Fibroblast of lung (primary cell): ENCODE data around the gene CTNNA1.

Experiments used
- CTCF ChIP-seq, 2 donors: IDR thresholded peaks in 1 of 2; conservative IDR thresholded peaks in 1 of 2; 1 replicate in 1 of 2; 2 replicates in 1 of 2; pipeline ENCODE4 v1.5.1; 2011 to 2012; ENCODE audit warnings: low read length in 2 of 2, control low read depth in 1 of 2, inconsistent platforms in 1 of 2, low read depth in 1 of 2, mild to moderate bottlenecking in 1 of 2
- EZH2 ChIP-seq: IDR thresholded peaks from 2 replicates; pipeline ENCODE4 v1.5.1; 2012; ENCODE audit warnings: low read length, control low read depth, mild to moderate bottlenecking; ENCODE audit errors: missing control alignments

GRCh38 chr5:138709202-138709601 is 44.0 kb upstream of the CTNNA1 start:
- TF ChIP-seq CTCF (conservative IDR thresholded peaks at IDR 0.05 in 1 of 2, IDR thresholded peaks at IDR 0.05 in 1 of 2; ENCODE audit: low read depth in 1 of 2, low read length in 2 of 2) (no peak), EZH2 (no peak)
